Neutrophil (primary cell): ENCODE measurements around the gene DENND1A.
"Not testable (repeated sequence)": the region's sequence is repeated elsewhere in the genome, so short reads cannot be mapped to it uniquely, and the experiment has no call there.

ENCODE experiments used
- H3K27ac ChIP-seq: fragments of 200-600 bp; sonication (generic); 2 replicates; pipeline ENCODE4 v1.5.1; 2016; ENCODE audit warnings: mild to moderate bottlenecking, moderate library complexity
- H3K27me3 ChIP-seq: fragments of 200-600 bp; sonication (generic); 2 replicates; pipeline ENCODE4 v1.6.0; 2016; ENCODE audit warnings: mild to moderate bottlenecking
- H3K36me3 ChIP-seq: fragments of 200-600 bp; sonication (generic); 2 replicates; pipeline ENCODE4 v1.5.1; 2017
- H3K4me1 ChIP-seq, 2 experiments: fragments of 200-600 bp in 1 of 2; sonication (generic) in 1 of 2; 1 replicate in 1 of 2; 2 replicates in 1 of 2; pipeline versions ENCODE4 v1.5.1 to v1.6.1; 2013 to 2016; ENCODE audit warnings: low read depth in 1 of 2, low read length in 1 of 2, mild to moderate bottlenecking in 1 of 2, moderate library complexity in 1 of 2; ENCODE audit not compliant: control insufficient read depth in 1 of 2, insufficient read depth in 1 of 2
- H3K4me3 ChIP-seq, 2 experiments: fragments of 200-600 bp in 1 of 2; sonication (generic) in 1 of 2; 1 replicate in 1 of 2; 2 replicates in 1 of 2; pipeline ENCODE4 v1.5.1; 2013 to 2016; ENCODE audit warnings: low read depth in 1 of 2, low read length in 1 of 2, mild to moderate bottlenecking in 1 of 2, moderate library complexity in 1 of 2
- H3K9me3 ChIP-seq: fragments of 200-600 bp; sonication (generic); 2 replicates; pipeline ENCODE4 v1.5.1; 2016
- TF ChIP-seq, protein P1 (sequence below): fragments of 200-600 bp; sonication (generic); IDR thresholded peaks from 2 replicates; pipeline ENCODE4 v1.5.1; 2016; ENCODE audit warnings: antibody characterized with exemption

Gene DENND1A

DNA sequence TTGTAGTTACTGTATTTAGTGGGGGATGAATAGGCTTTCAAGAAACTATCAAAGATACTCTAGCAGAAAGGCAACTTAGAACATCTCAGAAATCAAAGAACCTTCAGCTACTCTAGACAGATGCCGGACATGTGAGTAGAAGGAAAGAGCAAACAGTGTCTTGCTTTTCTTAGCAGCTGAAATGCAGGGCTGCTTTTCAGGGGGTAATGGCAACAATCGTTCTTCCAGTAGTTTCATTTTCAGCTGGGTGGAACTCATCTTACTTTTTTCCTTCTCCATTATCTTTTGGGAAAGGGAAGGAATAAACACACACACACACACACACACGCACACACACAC lies 292.4 kb downstream of the DENND1A start:
- Histone ChIP-seq H3K4me3 (no peak overlapping the region), H3K27me3 (no peaks in the 10 kb centered on the region), H3K27ac (peak overlapping the region; percentile 68), H3K9me3 (no peaks in the 10 kb centered on the region), H3K36me3 (no peaks in the 10 kb centered on the region), H3K4me1 (peaks cover 14 to 21% of the 10 kb centered on the region in 2 experiments)
- TF ChIP-seq, protein P1, sequence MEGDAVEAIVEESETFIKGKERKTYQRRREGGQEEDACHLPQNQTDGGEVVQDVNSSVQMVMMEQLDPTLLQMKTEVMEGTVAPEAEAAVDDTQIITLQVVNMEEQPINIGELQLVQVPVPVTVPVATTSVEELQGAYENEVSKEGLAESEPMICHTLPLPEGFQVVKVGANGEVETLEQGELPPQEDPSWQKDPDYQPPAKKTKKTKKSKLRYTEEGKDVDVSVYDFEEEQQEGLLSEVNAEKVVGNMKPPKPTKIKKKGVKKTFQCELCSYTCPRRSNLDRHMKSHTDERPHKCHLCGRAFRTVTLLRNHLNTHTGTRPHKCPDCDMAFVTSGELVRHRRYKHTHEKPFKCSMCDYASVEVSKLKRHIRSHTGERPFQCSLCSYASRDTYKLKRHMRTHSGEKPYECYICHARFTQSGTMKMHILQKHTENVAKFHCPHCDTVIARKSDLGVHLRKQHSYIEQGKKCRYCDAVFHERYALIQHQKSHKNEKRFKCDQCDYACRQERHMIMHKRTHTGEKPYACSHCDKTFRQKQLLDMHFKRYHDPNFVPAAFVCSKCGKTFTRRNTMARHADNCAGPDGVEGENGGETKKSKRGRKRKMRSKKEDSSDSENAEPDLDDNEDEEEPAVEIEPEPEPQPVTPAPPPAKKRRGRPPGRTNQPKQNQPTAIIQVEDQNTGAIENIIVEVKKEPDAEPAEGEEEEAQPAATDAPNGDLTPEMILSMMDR, result no peak

DNA sequence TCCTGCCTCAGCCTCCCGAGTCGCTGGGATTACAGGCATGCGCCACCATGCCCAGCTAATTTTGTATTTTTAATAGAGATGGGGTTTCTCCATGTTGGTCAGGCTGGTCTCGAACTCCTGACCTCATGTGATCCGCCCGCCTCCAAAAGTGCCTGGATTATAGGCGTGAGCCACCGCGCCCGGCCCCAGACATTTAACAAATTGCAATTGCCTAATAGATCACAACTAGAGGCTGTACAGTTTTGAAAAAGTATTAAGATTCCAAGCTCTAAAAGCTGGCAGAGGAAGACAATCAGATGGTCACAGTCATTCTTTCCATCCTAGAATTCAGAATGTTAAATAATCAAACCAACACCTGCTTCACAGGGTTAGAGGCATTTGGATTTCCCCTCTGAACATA lies 293.1 kb downstream of the DENND1A start:
- not testable (repeated sequence) for H3K27me3 ChIP-seq, H3K9me3 ChIP-seq, H3K27ac ChIP-seq, H3K4me3 ChIP-seq, H3K36me3 ChIP-seq
- H3K4me1 ChIP-seq, result peaks cover 14 to 21% of the 10 kb centered on the region in 2 experiments

DNA sequence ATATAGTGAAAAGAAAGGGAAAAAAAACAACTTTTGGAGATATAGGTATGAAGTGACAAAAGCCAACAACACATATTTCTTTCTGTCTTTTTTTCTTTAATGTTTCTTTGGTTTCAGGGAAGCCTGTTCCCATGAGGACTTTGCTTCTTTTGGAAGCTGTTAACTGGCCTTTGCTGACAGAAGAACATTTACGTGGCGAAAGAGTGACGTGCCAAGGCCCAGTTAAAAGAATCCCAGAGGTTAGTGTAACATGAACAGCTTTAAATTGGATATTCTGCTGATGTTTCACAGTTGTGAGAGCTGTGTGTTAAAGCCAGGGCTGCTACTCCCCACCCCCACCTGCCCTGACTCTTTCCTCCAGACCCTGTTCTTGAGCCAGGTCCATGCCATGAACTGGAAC lies 298.1 kb downstream of the DENND1A start:
- H3K27ac ChIP-seq, result no peak overlapping the region
- H3K4me3 ChIP-seq, result no peak overlapping the region
- H3K27me3 ChIP-seq, result no peaks in the 10 kb centered on the region
- no peaks in the 10 kb centered on the region for H3K9me3 ChIP-seq
- TF ChIP-seq, protein P1, result no peak
- H3K4me1 ChIP-seq, result peaks cover 0 to 2% of the 10 kb centered on the region in 2 experiments
- peaks cover 30% of the 10 kb centered on the region for H3K36me3 ChIP-seq

DNA sequence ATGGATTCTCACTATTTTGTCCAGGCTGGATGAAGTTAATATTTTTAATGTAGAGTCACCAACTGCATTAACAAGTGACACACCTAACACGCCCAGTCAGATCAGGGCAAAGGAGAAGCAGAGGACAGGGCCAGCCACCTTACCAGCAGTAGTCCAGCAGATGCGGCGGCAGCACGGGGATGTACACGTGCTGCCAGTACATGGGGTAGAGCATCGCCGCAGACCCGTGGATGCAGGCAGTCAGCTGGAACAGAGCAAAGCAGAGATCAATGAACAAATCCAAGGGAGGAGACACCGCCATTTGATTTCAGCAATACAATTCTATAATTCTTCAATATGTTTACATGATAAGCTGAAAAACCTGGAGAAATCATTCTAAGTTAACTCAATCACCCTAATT lies 299.7 kb downstream of the DENND1A start:
- Histone ChIP-seq H3K9me3 (no peaks in the 10 kb centered on the region), H3K4me1 (no peaks in the 10 kb centered on the region), H3K36me3 (peaks cover 35% of the 10 kb centered on the region), H3K27me3 (no peaks in the 10 kb centered on the region), H3K27ac (no peak overlapping the region), H3K4me3 (no peak overlapping the region)
- TF ChIP-seq, protein P1, result no peak

DNA sequence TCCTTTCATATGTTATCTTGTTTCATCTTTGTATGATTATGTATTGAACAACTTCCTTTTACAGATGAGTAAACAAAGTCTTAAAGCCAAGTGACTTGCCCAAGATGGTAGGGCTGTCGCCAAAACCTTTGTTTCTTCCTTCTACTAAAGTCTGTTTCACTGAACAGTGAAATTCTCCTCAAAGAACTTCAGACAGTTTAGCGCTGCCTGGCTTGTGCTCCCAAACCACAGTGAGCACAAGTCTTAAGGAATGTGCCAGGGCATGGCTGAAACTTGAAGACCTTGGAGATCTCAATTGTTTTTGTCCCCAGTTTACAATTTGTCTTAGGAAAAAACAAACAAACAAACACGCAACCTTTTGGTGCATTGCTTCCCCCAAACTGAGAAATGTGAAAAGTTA lies 300.4 kb downstream of the DENND1A start:
- H3K27me3 ChIP-seq, result no peaks in the 10 kb centered on the region
- no peak overlapping the region for H3K27ac ChIP-seq
- no peak overlapping the region for H3K4me3 ChIP-seq
- no peaks in the 10 kb centered on the region for H3K9me3 ChIP-seq
- peaks cover 35% of the 10 kb centered on the region for H3K36me3 ChIP-seq
- TF ChIP-seq, protein P1, result no peak
- no peaks in the 10 kb centered on the region for H3K4me1 ChIP-seq

DNA sequence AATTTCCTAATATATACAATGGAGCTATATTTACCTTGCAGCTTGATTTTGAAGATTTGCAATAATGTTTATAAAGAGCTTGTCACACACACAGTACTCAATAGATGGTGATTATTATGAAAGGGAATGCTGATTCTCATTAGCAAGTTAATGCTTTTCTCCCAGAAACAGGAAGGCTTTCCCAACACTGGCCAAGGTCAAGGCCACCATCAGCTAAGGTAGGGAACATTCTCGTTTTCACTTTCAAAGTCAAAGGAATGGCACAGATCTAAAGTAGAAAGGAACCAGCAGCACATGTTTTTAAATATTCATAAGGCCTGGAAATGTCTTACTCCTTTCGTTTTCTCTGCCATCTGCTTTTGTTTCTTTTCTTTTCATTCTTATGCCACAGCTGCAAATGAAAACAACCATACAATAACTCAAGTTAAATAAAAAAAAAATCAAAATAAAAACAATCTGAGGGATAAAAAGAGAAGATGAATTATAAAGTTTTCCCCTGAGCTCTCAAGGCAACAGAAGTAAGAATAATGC lies 307.1 kb downstream of the DENND1A start:
- Histone ChIP-seq H3K9me3 (no peaks in the 10 kb centered on the region), H3K27ac (no peak overlapping the region), H3K4me1 (no peaks in the 10 kb centered on the region), H3K4me3 (no peak overlapping the region), H3K27me3 (no peaks in the 10 kb centered on the region), H3K36me3 (peaks cover 17% of the 10 kb centered on the region)
- TF ChIP-seq, protein P1, result no peak
